GM18868 (cell line): ENCODE results near the gene CALN1.
"Not testable (repeated sequence)": the region's sequence is repeated elsewhere in the genome, so short reads cannot be mapped to it uniquely, and the experiment has no call there.

Source experiments
- ATAC-seq: cut with Tn5 transposase; IDR thresholded peaks from one replicate; pipeline ENCODE4 v1.9.1; 2021; ENCODE audit warnings: mild to moderate bottlenecking, moderate library complexity; ENCODE audit not compliant: unreplicated experiment

CALN1 gene

DNA sequence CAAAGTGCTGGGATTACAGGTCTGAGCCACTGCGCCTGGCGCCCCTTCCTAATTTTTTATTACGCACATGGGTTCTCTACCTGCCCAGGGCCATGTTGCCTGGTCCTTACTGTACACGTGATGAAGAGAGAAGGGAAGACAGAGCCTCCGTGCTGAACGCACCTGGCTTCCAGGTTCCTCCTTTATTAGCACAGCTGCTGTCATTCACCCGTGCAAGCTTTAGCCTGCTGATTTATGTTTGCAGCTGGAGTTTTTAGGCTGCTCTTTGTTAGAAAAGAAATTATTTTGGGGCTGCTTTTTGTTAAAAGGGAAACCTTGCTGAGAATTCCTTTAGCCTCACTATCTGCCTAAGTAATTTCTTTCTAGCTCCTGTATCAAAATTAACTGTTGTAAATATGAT is 417.0 kb downstream of the CALN1 start:
- ATAC-seq: no peak

DNA sequence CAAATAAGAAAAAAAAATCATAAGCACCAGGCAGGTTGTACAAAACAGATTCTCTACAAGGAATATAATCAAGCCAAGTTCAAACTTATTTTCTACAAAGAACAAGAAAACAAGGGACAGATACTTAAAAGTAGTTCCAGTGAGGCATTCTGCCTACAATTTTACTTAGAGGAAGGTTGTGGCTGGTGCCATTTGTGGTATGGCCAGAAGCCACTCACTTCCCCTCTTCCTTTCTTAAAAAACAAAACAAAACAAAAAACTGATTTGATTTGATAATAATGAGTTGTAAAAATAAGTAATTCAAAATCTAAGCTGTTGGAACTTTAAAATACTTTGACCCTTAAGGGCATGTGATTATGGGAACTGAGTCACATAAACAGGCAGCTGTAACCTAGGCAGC is 420.6 kb downstream of the CALN1 start:
- no peak for ATAC-seq

DNA sequence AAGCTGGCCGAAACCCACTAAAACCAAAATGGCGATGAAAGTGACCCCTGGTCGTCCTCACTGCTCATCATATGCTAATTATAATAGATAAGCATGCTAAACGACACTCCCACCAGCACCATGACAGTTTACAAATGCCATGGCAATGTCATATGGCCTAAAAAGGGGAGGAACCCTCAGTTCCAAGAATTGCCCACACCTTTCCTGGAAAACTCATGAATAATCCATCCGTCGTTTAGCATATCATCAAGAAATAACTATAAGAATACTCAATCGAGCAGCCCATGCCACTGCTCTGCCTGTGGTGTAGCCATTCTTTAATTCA is 422.0 kb downstream of the CALN1 start:
- no peak for ATAC-seq

DNA sequence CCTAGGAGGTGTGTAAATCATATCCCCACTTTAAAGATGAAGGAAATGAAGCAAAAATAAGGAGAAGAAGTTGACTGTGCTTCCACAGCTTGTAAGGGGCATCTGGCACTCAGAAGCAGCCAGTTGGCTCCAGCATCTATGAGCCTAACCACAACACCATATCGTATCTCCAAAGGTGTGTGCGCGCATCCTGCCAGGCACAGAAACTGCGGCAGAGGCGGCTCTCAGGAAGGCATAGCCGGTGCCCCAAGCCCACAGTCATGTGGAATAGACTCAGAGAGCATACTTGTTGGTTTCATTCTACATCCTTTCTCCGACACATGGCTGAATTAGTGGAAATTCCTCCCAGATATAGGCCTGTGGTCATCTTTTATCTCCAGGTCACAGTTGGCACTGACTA is 423.9 kb downstream of the CALN1 start:
- ATAC-seq: no peak

DNA sequence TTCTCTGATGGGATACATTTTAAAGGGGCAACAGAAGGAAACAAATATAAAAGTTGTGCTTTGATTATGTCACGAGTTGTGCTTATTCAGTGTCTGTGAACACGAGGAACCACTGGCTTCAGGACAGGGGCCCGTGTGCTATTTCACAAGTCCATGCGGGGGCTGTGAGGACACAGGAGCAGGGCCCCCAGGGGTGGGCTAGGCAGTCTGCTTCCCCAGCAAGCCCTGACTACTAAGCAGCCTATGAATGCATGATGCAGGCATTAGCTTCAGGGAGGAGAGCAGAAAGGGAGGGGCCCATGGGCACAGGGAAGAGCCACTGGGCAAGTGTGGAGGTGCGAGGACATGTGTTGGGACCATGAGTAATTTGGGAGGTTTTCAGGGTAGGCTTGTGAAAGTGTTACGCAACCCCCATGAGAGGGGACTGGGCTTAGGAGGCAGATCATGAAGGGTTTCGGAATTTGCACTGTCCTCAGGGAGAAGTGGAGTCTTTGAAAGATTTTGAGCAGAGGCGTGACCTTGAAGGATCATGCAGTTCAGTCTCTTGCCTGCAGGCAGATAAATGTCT is 424.9 kb downstream of the CALN1 start:
- no peak for ATAC-seq

DNA sequence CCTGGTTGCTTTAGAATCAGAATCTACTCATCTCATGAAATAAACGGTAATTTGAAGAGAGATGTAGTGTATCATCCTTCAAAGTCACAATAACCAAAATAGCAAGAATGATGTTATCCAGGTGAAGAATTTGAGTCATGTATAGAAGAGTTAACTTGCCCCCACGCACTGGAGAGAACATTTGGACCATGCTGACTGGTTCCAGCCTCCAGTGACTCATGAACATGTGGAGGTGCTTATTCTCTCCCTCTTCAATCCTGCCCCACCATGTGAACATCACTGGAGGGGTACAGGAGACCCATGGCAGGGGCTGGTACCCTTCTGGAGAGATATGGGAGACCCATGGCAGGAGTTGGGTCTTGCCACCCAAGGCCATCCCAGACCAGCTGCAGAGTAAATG is 427.8 kb downstream of the CALN1 start:
- ATAC-seq: no peak

DNA sequence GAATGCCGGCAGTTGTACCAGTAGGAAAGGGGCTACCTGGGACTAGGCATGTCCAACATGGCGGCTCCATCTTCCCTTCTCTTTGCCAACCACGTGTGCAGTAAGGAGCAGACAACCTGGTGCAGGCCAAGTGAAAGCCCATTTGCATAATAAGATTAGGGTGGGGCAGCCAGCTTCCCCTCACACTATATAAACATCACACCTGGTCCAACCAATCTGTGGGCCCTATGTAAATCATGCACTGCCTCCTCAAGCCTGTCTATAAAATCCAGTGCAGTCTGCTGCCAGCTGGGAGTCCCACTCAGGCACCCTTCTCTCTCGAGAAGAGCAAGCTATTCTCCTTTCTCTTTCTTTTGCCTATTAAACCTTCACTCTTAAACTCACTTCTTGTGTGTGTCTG is 429.3 kb downstream of the CALN1 start:
- ATAC-seq: no peak

DNA sequence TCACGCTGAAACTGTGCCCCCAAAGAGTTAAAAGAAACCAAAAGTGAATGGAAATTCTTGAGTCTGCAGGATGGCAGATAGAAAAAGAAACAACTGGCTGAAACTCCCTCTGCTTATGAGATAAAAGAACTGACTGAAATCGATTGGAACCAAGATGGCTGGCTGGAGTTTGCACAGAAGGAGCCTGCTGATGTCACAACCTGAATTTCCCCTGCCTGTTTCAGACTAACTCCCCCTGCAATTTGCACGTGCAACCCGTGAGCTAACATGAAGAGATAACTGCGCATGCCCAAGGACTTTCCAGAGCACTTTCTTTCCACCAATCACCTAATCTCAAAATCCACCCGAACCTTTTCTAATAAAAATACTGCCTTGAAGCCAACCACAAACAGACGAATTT is 435.5 kb downstream of the CALN1 start:
- no peak for ATAC-seq

DNA sequence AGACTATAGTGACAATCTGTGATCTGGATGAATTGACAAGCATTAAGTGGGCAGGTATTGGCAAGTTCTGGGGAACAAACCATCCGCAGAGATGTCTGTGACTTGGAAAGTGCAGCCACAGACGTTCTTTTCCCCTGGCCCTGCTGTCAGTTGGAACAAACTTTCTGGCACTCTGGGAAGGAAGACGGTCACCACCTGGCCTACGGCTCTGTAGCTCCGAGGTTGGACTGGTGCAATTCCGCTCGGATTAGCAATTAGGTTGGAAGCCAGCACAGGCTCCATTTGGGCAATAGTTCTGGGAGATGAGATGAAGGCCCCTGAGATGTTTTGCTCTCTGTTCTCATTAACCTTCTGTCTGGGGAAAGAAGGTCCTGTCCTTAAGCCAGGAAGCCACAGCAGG is 437.5 kb downstream of the CALN1 start:
- ATAC-seq: no peak

DNA sequence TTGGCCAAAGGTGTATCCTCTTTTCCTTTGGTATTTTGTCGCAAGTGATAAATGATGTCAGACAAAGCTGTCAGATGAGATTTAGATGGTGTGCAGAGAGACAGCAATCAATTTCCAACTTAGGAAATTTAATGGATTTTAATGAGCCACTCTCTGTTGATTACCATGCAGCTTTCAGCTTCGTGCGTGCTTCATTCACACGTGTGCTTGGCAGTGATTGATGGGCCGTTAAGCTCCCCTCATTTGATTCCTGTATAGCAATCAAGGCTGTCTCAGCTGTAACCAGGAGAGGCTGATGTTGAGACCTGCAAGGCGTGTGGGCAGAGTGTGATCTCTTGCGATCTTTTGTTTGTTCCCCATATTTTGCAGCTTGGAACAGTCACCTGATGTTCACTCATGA is 439.6 kb downstream of the CALN1 start:
- no peak for ATAC-seq

DNA sequence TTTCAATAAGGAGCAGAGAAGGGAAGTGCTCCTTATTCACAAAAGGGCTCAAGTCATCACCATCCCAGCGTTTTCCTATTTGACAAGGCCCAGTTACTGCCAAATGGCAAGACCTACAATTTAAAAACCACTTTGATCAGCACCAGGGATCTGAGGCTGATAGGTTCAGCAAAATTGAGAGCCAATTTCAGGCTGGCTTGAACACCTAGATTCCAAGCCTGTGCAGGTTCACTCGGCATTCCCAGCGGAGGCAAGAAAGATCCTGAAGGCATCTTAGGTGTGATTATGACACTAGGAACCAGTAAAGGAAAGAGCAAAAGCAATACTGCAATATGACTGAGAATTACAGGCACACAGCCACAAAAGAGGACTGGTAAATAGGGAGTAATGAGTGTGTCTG is 441.4 kb downstream of the CALN1 start:
- no peak for ATAC-seq

DNA sequence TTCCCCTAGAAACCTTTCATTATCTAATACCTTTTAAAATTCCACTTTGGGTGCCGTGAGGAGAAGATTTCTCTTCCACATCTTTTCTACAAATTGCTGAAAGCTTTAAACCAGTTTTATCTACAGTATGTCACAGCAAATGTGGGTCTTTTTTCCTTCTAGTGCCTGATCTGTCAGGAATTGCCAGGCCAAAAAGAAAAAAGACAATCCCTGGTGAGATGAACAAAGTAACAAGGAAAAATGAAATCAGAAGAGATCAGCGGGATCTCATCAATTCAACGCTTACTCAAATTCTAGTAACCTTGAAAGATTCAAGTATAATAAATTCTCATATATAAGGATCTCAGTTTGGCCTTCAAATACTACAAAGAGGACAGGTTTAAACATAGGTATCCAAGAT is 449.5 kb downstream of the CALN1 start:
- no peak for ATAC-seq

DNA sequence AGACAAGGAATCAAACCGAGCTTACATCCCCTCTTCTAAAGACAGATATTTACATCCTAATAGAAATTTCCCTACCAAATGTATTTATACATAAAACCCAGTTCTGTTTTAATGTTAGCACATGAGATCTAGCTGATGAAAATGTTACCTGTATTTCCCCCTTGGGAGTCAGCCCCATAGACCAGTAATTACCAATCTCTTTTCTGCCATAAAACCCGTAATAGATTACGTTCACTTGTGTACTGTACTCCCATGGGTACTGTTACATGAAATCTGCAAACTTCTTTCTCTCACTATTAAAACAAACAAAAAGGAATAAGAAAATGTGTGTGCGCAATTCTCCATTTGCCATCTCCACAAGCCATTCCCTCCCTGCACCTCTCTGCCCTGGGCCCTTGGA is 450.9 kb downstream of the CALN1 start:
- no peak for ATAC-seq

DNA sequence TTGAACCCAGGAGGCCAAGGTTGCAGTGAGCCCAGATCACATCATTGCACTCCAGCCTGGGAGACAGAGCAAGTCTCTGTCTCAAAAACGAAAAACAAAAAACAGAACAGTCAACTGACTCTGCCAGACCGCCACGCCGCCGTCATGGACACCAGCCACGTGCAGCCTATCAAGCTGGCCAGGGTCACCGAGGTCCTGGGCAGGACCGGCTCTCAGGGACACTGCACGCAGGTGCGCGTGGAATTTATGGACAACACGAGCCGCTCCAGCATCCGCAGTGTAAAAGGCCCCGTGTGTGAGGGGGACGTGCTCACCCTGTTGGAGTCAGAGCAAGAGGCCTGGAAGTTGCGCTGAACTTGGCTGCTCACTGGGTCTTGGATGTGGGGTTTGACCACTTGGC is 470.0 kb downstream of the CALN1 start:
- no peak for ATAC-seq

DNA sequence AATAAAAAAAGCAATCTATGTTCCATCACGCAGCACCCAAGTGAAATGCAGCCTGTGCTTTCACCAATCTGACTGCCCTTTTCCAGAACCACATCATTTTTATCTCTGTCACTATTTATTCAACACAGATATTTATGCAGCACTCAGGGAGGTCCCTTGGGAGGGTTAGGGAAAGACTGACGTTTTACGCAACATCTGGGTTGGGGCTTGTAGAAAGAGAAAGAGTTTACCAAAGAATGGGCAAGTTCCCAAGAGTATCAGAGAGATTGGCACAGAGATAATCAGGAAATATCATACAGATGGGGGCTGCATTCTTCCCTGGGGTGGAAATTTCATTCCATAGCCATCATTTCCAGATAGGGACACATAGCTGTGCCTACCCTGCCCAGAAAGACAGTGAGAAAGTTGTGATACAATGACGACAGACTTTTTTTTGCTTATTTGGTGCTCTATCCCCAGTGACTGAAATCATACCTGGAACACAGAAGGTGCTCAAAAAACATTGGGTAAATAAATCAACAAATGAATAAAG is 474.2 kb downstream of the CALN1 start:
- ATAC-seq: no peak

DNA sequence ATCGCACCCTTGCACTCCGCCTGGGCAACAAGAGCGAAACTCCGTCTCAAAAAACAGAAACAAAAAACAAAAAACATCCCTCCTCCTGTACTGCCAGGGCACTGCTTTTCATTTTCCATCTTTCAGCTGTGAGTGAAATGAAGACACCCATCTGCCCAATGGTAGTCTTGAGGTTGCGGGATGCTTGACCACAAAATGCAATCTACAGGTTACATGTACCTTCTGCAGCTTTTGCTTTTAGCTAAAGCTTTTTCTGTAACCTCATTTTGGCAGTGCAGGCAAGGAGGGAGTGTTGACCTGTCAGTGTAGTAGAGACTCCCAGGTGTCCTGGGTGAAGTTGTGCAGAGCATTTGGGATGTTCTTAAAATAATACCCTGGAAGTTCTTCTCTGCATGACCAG is 476.5 kb downstream of the CALN1 start:
- ATAC-seq: no peak

DNA sequence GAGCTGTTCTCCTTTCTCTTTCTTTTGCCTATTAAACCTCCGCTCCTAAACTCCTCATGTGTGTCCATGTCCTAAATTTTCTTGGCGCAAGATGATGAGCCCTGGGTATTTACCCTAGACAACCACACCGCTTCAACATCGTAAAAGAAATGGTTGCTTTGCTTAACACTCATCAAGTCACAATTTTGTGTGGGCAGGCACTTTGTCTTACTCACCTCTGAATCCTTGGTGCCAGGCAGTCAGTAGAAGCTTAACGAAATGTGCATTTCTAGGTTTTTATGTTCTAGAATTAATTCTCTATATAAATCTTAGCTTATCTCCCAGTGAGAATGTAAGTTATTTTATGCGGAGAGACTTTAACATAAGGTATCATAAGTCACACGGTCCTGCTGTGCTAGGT is 478.7 kb downstream of the CALN1 start:
- ATAC-seq: no peak

DNA sequence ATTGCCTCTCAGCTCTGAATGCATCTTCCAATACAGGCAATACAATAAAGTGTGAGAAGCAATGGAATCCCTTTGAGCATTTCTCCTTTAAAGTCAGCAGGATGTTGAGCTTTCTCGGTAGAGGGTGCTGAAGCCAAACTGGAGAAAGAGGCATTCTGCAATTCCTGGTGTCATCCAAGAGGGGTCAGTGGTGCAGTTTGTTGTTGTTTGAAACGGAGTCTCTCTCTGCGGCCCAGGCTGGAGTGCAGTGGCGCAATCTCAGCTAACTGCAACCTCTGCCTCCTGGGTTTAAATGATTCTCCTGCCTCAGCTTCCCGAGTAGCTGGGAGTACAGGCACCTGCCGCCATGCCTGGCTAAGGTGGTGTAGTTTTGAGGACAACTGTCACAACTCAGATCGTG is 486.5 kb downstream of the CALN1 start:
- no peak for ATAC-seq

DNA sequence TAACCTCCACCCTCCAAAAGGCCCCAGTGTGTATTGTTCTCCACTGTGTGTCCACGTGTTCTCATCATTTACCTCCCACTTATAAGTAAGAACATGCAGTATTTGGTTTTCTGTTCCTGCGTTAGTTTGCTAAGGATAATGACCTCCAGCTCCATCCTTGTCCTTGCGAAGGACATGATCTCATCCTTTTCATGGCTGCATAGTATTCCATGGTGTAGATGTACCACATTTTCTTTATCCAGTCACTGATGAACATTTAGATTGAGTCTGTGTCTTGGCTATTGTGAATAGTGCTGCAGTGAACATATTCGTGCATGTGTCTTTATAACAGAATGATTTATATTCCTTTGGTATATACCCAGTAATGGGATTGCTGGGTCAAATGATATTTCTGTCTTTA is 497.9 kb downstream of the CALN1 start:
- ATAC-seq: not testable (repeated sequence)

DNA sequence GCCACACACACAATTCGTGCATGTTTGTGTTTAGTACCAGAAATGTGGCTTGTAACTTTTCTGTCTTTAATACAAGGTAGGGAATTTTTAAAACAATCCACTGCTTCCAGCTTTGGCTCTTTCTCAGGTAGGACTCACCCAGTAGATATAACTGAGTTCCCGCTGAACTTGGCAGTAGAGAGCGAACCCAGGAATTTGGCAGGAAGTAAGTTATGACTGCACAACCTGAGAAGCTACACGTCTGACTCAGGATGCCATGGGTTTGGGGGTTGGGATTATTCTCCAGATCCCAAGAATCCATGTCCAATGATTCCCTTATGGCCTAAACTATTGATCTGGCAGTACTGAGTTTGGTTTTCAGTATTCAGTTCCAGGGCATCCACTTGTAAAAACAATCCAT is 499.7 kb downstream of the CALN1 start:
- ATAC-seq: no peak

DNA sequence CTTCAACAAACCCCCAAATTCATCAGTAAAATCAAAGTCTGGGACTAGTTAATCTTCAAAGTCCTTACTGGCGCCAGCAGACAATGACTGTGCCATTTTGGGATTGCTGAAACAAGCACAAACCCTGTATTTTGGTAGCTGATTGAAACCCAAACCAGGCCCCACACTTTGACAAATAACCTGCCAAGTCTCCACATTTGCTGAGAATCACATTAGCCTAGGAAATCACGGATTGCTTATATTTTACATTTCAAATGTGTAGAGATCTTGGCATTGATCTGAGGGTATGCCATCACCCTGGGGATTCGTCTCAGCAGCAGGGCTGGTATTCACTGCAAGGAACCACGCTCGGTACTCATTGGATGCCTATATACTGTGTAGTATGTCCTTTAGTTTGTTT is 501.1 kb downstream of the CALN1 start:
- no peak for ATAC-seq

DNA sequence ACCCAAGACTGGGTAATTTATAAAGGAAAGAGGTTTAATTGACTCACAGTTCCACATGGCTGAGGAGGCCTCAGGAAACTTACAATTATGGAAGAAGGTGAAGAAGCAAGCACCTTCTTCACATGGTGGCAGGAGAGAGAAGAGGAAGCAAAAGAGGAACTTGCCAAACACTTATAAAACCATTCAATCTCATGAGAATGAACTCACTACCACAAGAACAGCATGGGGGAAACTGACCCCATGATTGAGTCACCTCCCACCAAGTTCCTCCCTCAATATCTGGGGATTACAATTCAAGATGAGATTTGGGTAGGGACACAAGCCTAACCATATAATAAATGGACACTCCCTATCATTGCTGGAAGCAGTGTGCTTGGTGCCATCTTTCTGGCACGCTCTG is 506.3 kb downstream of the CALN1 start:
- ATAC-seq: no peak

DNA sequence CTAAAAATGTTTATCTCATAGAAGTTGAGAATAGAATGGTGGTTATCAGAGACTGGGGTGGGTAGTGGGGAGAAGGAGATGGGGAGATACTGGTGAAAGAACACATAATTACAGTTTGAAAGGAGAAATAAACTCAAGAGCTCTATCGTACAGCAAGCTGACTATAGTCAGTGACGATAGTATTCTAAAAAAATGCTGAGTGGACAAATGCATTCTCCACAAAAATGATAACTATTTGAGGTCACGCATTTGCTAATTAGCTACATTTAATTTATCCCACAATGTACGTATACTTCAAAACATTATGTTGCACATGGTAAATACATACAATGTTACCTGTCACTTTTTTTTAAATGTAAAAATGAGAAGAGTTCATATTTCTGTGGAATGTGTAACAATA is 507.7 kb downstream of the CALN1 start:
- no peak for ATAC-seq

DNA sequence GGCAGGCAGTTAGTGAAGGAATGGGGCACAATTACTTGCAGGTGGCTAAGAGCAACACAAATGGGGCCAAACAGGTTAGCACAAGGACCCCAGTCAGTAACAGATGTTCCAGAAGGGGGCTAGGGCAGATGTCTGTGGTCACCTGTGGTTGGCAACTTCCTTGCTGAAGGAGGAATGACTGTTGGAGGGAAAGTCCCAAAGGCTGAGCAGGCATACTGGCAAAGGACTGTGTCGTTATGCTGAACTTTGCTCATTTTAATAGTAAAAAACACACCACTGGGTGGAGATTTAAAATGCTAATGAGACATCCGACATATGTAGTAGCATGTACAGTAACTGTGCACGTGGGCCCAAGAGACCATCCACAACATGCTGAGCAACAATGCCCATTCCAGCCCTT is 511.6 kb downstream of the CALN1 start:
- ATAC-seq: no peak
